GM13977 (cell line): ENCODE results near the gene FNIP2.

Source experiments
- DNase-seq: peaks from one replicate; pipeline ENCODE4 v3.0.0; 2012; ENCODE audit warnings: low spot score
- CTCF ChIP-seq: IDR thresholded peaks from 2 replicates; pipeline ENCODE4 v1.5.1; 2012; ENCODE audit warnings: mild to moderate bottlenecking, control low read depth; ENCODE audit not compliant: insufficient read depth; ENCODE audit errors: extremely low read depth, missing control alignments
- in situ Hi-C: fragments of 300-500 bp; cut with MboI; formaldehyde crosslinking; loops from one replicate; pipeline ENCODE4 v1.12.0; 2022; ENCODE audit warnings: low sequenced_read_pairs, low pct_unique_long_range_greater_than_20kb, mixed read lengths, inconsistent platforms; ENCODE audit not compliant: unreplicated experiment

Gene FNIP2

GRCh38 chr4:158775091-158775651, 6.3 kb downstream of the FNIP2 start:
- TF ChIP-seq CTCF = no peak
- DNase-seq = no peak
- in situ Hi-C loops = no loop called here

DNA sequence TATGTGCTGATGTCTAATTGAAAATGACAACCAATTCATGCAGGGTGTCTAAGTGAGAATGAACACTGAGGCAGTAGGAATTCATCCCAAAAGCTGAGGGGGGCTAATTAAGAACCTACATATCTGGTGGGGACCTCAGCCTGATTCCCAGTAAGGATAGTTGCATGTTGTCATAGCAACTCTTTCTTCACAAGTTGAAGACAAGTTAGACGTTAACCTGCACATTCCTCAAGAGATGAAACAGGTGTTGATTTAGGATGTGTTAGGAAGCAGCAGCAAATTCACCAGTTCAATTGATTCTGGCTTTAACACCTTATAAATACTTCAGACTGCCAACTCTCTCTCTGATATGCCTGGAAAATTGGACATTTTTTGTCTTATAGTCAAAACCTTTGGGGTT, 7.3 kb downstream of the FNIP2 start:
- TF ChIP-seq CTCF = no peak
- in situ Hi-C loops = no loop called here
- no peak for DNase-seq

- in situ Hi-C loops = no loop called here
- TF ChIP-seq CTCF = no peak
- DNase-seq = no peak
Observed at GRCh38 chr4:158777423-158778155, 8.8 kb downstream of the FNIP2 start.

DNA sequence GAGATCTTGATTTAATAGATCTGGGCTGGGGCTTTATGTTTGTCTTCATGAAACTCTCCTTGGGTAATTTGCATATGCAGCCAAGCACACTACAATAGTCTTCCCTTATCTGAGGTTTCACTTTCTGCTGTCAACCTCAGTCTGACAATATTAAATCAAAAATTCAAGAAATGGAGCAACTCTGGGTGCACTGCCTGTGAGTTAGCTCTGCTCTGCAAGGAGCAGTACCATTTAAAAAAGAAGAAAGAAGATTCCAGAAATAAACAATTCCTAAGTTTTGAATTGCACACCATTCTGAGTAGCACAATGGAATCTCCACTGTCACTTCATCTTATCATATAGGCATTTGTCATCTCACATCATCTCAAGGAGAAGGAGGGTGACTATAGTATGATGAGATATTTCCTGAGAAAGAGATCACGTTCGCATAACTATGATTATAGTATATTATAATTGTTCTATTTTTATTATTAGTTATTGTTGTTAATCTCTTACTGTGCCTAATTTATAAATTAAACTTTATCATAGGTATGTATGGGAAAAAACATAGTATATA, 9.4 kb downstream of the FNIP2 start:
- peak; percentile 34 for DNase-seq
- no peak for TF ChIP-seq CTCF
- in situ Hi-C loops = no loop called here

- in situ Hi-C loops = no loop called here
- no peak for TF ChIP-seq CTCF
- DNase-seq = no peak
Observed at GRCh38 chr4:158778712-158779111, 9.9 kb downstream of the FNIP2 start.

GRCh38 chr4:158781963-158782362, 13.1 kb downstream of the FNIP2 start:
- TF ChIP-seq CTCF = no peak
- in situ Hi-C loops = no loop called here
- DNase-seq = no peak
